H9 (cell line): ENCODE data around the gene TFEB. TPM values are rescaled to one million over a fixed set of nuclear protein-coding genes. Genes with fewer than 3 reads are reported as not detected.

Experiments used
- DNase-seq: peaks from one replicate; pipeline ENCODE4 v3.0.0-alpha.2; 2017
- H2AFZ ChIP-seq: one replicate; pipeline ENCODE4 v1.6.1; 2013; ENCODE audit warnings: mild to moderate bottlenecking, low read length, control low read depth, moderate library complexity
- H2AK5ac ChIP-seq: 2 replicates; pipeline ENCODE4 v1.6.1; 2013; ENCODE audit warnings: low read length, control low read depth, mixed read lengths; ENCODE audit not compliant: insufficient read length
- H2BK120ac ChIP-seq: one replicate; pipeline ENCODE4 v1.6.1; 2013; ENCODE audit warnings: low read depth, mild to moderate bottlenecking, low read length, control low read depth, inconsistent platforms; ENCODE audit not compliant: poor library complexity, severe bottlenecking
- H2BK12ac ChIP-seq: 2 replicates; pipeline ENCODE4 v1.6.1; 2013; ENCODE audit warnings: low read length, control low read depth, mixed read lengths, low read depth; ENCODE audit not compliant: insufficient read length
- H2BK15ac ChIP-seq: 2 replicates; pipeline ENCODE4 v1.6.1; 2013; ENCODE audit warnings: low read depth, low read length, control low read depth
- H2BK20ac ChIP-seq: one replicate; pipeline ENCODE4 v1.6.1; 2013; ENCODE audit warnings: low read depth, mild to moderate bottlenecking, low read length, control low read depth, inconsistent platforms; ENCODE audit not compliant: poor library complexity, severe bottlenecking
- H2BK5ac ChIP-seq: 2 replicates; pipeline ENCODE4 v1.6.1; 2013; ENCODE audit warnings: low read length, control low read depth, mixed read lengths; ENCODE audit not compliant: insufficient read length
- H3K14ac ChIP-seq: 2 replicates; pipeline ENCODE4 v1.6.1; 2013; ENCODE audit warnings: low read length, control low read depth; ENCODE audit not compliant: insufficient read depth
- H3K18ac ChIP-seq: 2 replicates; pipeline ENCODE4 v1.6.1; 2013; ENCODE audit warnings: low read depth, mild to moderate bottlenecking, mixed read lengths, low read length, control low read depth; ENCODE audit not compliant: insufficient read length
- H3K23ac ChIP-seq: 2 replicates; pipeline ENCODE4 v1.6.1; 2013; ENCODE audit warnings: low read length, control low read depth, mixed read lengths, low read depth; ENCODE audit not compliant: insufficient read length
- H3K23me2 ChIP-seq: 2 replicates; pipeline ENCODE4 v1.6.1; 2013; ENCODE audit warnings: low read depth, mild to moderate bottlenecking, mixed read lengths, low read length, control low read depth; ENCODE audit not compliant: insufficient read length, poor library complexity, severe bottlenecking
- H3K27ac ChIP-seq: 2 replicates; pipeline ENCODE4 v1.5.1; 2013; ENCODE audit warnings: low read length, control low read depth, mixed read lengths, low read depth; ENCODE audit not compliant: insufficient read length
- H3K27me3 ChIP-seq: 2 replicates; pipeline ENCODE4 v1.6.1; 2013; ENCODE audit warnings: low read length, control low read depth, inconsistent platforms; ENCODE audit not compliant: insufficient read depth
- H3K4ac ChIP-seq: 2 replicates; pipeline ENCODE4 v1.6.1; 2013; ENCODE audit warnings: low read depth, mild to moderate bottlenecking, control low read depth, inconsistent platforms, low read length, moderate library complexity
- H3K4me1 ChIP-seq: 2 replicates; pipeline ENCODE4 v1.6.1; 2013; ENCODE audit warnings: low read length, control low read depth, inconsistent platforms; ENCODE audit not compliant: insufficient read depth
- H3K4me2 ChIP-seq: 2 replicates; pipeline ENCODE4 v1.6.1; 2013; ENCODE audit warnings: low read length, control low read depth, mixed read lengths; ENCODE audit not compliant: insufficient read length, insufficient read depth
- H3K56ac ChIP-seq: 2 replicates; pipeline ENCODE4 v1.6.1; 2013; ENCODE audit warnings: low read depth, mild to moderate bottlenecking, mixed read lengths, low read length, control low read depth; ENCODE audit not compliant: insufficient read length
- H3K79me1 ChIP-seq: 2 replicates; pipeline ENCODE4 v1.6.1; 2013; ENCODE audit warnings: low read depth, mild to moderate bottlenecking, moderate library complexity, low read length, control low read depth, inconsistent platforms; ENCODE audit not compliant: insufficient read depth, poor library complexity, severe bottlenecking
- H3K79me2 ChIP-seq: 2 replicates; pipeline ENCODE4 v1.6.1; 2013; ENCODE audit warnings: low read length, control low read depth, inconsistent platforms; ENCODE audit not compliant: insufficient read depth
- H3K9ac ChIP-seq: 2 replicates; pipeline ENCODE4 v1.6.1; 2013; ENCODE audit warnings: low read length, control low read depth, mixed read lengths; ENCODE audit not compliant: insufficient read length; ENCODE audit errors: extremely low read depth
- H3K9me3 ChIP-seq: one replicate; pipeline ENCODE4 v1.6.1; 2013; ENCODE audit warnings: low read depth, low read length, inconsistent platforms; ENCODE audit not compliant: control insufficient read depth
- H3T11ph ChIP-seq: one replicate; pipeline ENCODE4 v1.6.1; 2013; ENCODE audit warnings: mild to moderate bottlenecking, low read length, control low read depth, inconsistent platforms
- H4K20me1 ChIP-seq: one replicate; pipeline ENCODE4 v1.6.1; 2013; ENCODE audit not compliant: control insufficient read depth, insufficient read length, insufficient read depth
- H4K5ac ChIP-seq: 2 replicates; pipeline ENCODE4 v1.6.1; 2013; ENCODE audit warnings: low read depth, mild to moderate bottlenecking, mixed read lengths, low read length, control low read depth; ENCODE audit not compliant: insufficient read length
- H4K8ac ChIP-seq: replicated peaks from 2 replicates; pipeline ENCODE4 v1.6.1; 2013; ENCODE audit warnings: low read length, control low read depth, mixed read lengths, low read depth; ENCODE audit not compliant: insufficient read length
- H4K91ac ChIP-seq: 2 replicates; pipeline ENCODE4 v1.6.1; 2013; ENCODE audit warnings: low read depth, mild to moderate bottlenecking, moderate library complexity, mixed read lengths, low read length, control low read depth; ENCODE audit not compliant: insufficient read length
- H3K27ac Mint-ChIP-seq, 3 experiments: 2 replicates in 2 of 3; 3 replicates in 1 of 3; pipeline ENCODE4 v1.8.0; 2020 to 2021; ENCODE audit warnings: mixed read lengths in 3 of 3, mild to moderate bottlenecking in 1 of 3, moderate library complexity in 1 of 3
- H3K27me3 Mint-ChIP-seq: 2 replicates; pipeline ENCODE4 v1.8.0; 2021; ENCODE audit warnings: low read depth, mild to moderate bottlenecking, moderate library complexity, mixed read lengths
- H3K36me3 Mint-ChIP-seq, 3 experiments: 2 replicates in 2 of 3; 3 replicates in 1 of 3; pipeline ENCODE4 v1.8.0; 2020 to 2021; ENCODE audit warnings: low read depth in 3 of 3, mixed read lengths in 3 of 3; ENCODE audit not compliant: insufficient read depth in 1 of 3
- H3K4me1 Mint-ChIP-seq, 2 experiments: 2 replicates each; pipeline ENCODE4 v1.8.0; 2020; ENCODE audit warnings: mixed read lengths in 2 of 2
- H3K4me3 Mint-ChIP-seq, 2 experiments: 2 replicates in 1 of 2; 3 replicates in 1 of 2; pipeline ENCODE4 v1.8.0; 2020 to 2021; ENCODE audit warnings: mild to moderate bottlenecking in 2 of 2, mixed read lengths in 2 of 2, moderate library complexity in 1 of 2
- H3K9me3 Mint-ChIP-seq, 2 experiments: 2 replicates in 1 of 2; 3 replicates in 1 of 2; pipeline ENCODE4 v1.8.0; 2020; ENCODE audit warnings: mild to moderate bottlenecking in 2 of 2, mixed read lengths in 2 of 2, moderate library complexity in 1 of 2
- CTCF ChIP-seq: fragments of 200-600 bp; sonication (generic); conservative IDR thresholded peaks from 3 replicates; pipeline ENCODE4 v1.8.0; 2021; ENCODE audit warnings: antibody characterized with exemption, mild to moderate bottlenecking
- WGBS: extraction: QIAGEN DNeasy Blood & Tissue Kit; methylation state at CpG from one replicate; pipeline ENCODE4 v1.1.7; 2013; ENCODE audit warnings: missing lambda C conversion rate, low lambda C conversion rate, mixed read lengths; ENCODE audit not compliant: insufficient read length; ENCODE audit errors: extremely low coverage; 5-methylcytosine and 5-hydroxymethylcytosine counted together
- total RNA-seq: library from RNA; stranded (reverse); gene quantifications from 2 replicates; pipeline ENCODE4 v1.2.1, GENCODE V29; 2021

The TFEB gene
- total RNA-seq, 1 experiment from 2014 or later = 1.2 TPM

GRCh38 chr6:41649596-41649995, 85.8 kb downstream of the TFEB start:
- Histone ChIP-seq H3K79me1 (no peaks in the 10 kb centered on the region), H4K91ac (no peak overlapping the region), H2BK5ac (no peak overlapping the region), H2AFZ (no peak overlapping the region), H3K27ac (no peak overlapping the region), H3K4ac (no peak overlapping the region), H3K14ac (no peak overlapping the region), H3T11ph (no peak overlapping the region), H2BK12ac (no peak overlapping the region), H3K23me2 (no peaks in the 10 kb centered on the region), H2AK5ac (no peak overlapping the region), H4K8ac (no peak overlapping the region), H3K9me3 (no peaks in the 10 kb centered on the region), H4K5ac (no peak overlapping the region), H4K20me1 (no peaks in the 10 kb centered on the region), H3K56ac (no peak overlapping the region), H2BK20ac (no peak overlapping the region), H2BK120ac (no peak overlapping the region), H3K4me2 (no peak overlapping the region), H3K4me1 (no peaks in the 10 kb centered on the region; the same call in 1 of the 2 replicates), H2BK15ac (no peak overlapping the region), H3K18ac (no peak overlapping the region), H3K79me2 (no peaks in the 10 kb centered on the region), H3K9ac (no peak overlapping the region), H3K23ac (no peak overlapping the region), H3K27me3 (no peaks in the 10 kb centered on the region)
- Mint-ChIP-seq H3K27me3 (no peaks in the 10 kb centered on the region; the same call in 1 of the 2 replicates), H3K4me3 (no peak overlapping the region), H3K27ac (0 out of 7 replicates have a peak overlapping the region, but pooled peaks of 1 of the 3 experiments have one; percentile 64), H3K36me3 (peaks cover 27 to 59% (median 33%) of the 10 kb centered on the region in 3 experiments; a peak in 6 of 7 replicates), H3K9me3 (no peaks in the 10 kb centered on the region), H3K4me1 (peaks cover 12 to 17% of the 10 kb centered on the region in 2 experiments)
- WGBS = no CpG with 5 or more reads among the region's 10 CpGs
- no peak for DNase-seq
- no peak for TF ChIP-seq CTCF
